ENCODE data around the gene XRCC6. TPM values are rescaled to one million over a fixed set of nuclear protein-coding genes. Genes with fewer than 3 reads are reported as not detected.
"Not testable (repeated sequence)": the region's sequence is repeated elsewhere in the genome, so short reads cannot be mapped to it uniquely, and the experiment has no call there.

Gene XRCC6
- total and polyA plus RNA-seq, 9 of the 15 experiments (the other 6 are each of a cell fraction or from before 2014, with no cell fraction given): 151 to 440 (median 318) TPM

GRCh38 chr22:41625577-41625976, 4.5 kb downstream of the XRCC6 start (continued):
- TF ChIP-seq PRDM10 (IDR thresholded peaks at IDR 0.05; ENCODE audit: partially characterized antibody) (no peak), SMAD1 (IDR thresholded peaks at IDR 0.05; ENCODE audit: low read depth, low read length, partially characterized antibody) (no peak), ZNF212 (CRISPR knock-in tag; IDR thresholded peaks at IDR 0.05) (no peak), ERF (CRISPR knock-in tag; IDR thresholded peaks at IDR 0.05) (no peak), BCOR (IDR thresholded peaks at IDR 0.05) (no peak)

- DNase-seq (ENCODE audit: extremely low read depth in 1 of 4, low spot score in 3 of 4); H4K20me1 ChIP-seq (replicated peaks; ENCODE audit: control insufficient read depth, insufficient read depth, low read length); H3K4me1 ChIP-seq (replicated peaks in 1 of 2; ENCODE audit: control insufficient read depth in 2 of 2, insufficient read depth in 2 of 2, low read length in 2 of 2); POLR2A ChIA-PET; H3K9me1 ChIP-seq (ENCODE audit: control insufficient read depth, insufficient read depth, low read length); ATAC-seq; intact Hi-C loops (cut with micrococcal nuclease); FAIRE-seq; H3K4me3 ChIP-seq; H3K9ac ChIP-seq (ENCODE audit: insufficient read depth in 1 of 2, low read depth in 2 of 2, low read length in 2 of 2); H3K79me2 ChIP-seq (ENCODE audit: control insufficient read depth, insufficient read depth, low read length); CTCF ChIA-PET (ENCODE audit: low intra/inter-chr PET ratio); H3K27ac ChIP-seq (ENCODE audit: extremely low read depth, low read depth, low read length); in situ Hi-C loops (cut with MboI); BruUV-seq (replicated peaks); H3K4me2 ChIP-seq (ENCODE audit: insufficient read depth, low read length); H3K9me3 ChIP-seq (replicated peaks; ENCODE audit: control insufficient read depth, insufficient read depth, low read depth, low read length); H3K27me3 ChIP-seq (ENCODE audit: control insufficient read depth in 2 of 2, insufficient read depth in 2 of 2, low read length in 2 of 2); H2AFZ ChIP-seq (ENCODE audit: low read depth, low read length): not testable (repeated sequence)
- H3K36me3 ChIP-seq (ENCODE audit: control insufficient read depth, insufficient read depth, low read length): peaks cover 69% of the 10 kb centered on the region
- WGBS (ENCODE audit: insufficient coverage, low coverage, missing lambda C conversion rate): no CpG with 5 or more reads among the region's 28 CpGs
These were observed 10.0 kb downstream of the XRCC6 start for GRCh38 chr22:41631115-41631514.

GRCh38 chr22:41631615-41632014, 10.5 kb downstream of the XRCC6 start:
- H3K4me3 ChIP-seq; H3K4me1 ChIP-seq (replicated peaks in 1 of 2; ENCODE audit: control insufficient read depth in 2 of 2, insufficient read depth in 2 of 2, low read length in 2 of 2); DNase-seq (ENCODE audit: extremely low read depth in 1 of 4, low spot score in 3 of 4); H3K27me3 ChIP-seq (ENCODE audit: control insufficient read depth in 2 of 2, insufficient read depth in 2 of 2, low read length in 2 of 2); CTCF ChIA-PET (ENCODE audit: low intra/inter-chr PET ratio); H3K9me1 ChIP-seq (ENCODE audit: control insufficient read depth, insufficient read depth, low read length); intact Hi-C loops (cut with micrococcal nuclease); BruUV-seq (replicated peaks); H3K79me2 ChIP-seq (ENCODE audit: control insufficient read depth, insufficient read depth, low read length); H2AFZ ChIP-seq (ENCODE audit: low read depth, low read length); H4K20me1 ChIP-seq (replicated peaks; ENCODE audit: control insufficient read depth, insufficient read depth, low read length); H3K4me2 ChIP-seq (ENCODE audit: insufficient read depth, low read length); in situ Hi-C loops (cut with MboI); H3K9me3 ChIP-seq (replicated peaks; ENCODE audit: control insufficient read depth, insufficient read depth, low read depth, low read length); FAIRE-seq; H3K27ac ChIP-seq (ENCODE audit: extremely low read depth, low read depth, low read length); POLR2A ChIA-PET; ATAC-seq; H3K9ac ChIP-seq (ENCODE audit: insufficient read depth in 1 of 2, low read depth in 2 of 2, low read length in 2 of 2): not testable (repeated sequence)
- H3K36me3 ChIP-seq (ENCODE audit: control insufficient read depth, insufficient read depth, low read length): peaks cover 74% of the 10 kb centered on the region
- WGBS (ENCODE audit: insufficient coverage, low coverage, missing lambda C conversion rate): 100% methylated on average over 1 of the region's 23 CpGs

Data from K562 (cell line).